Stimulated activated CD8-positive, alpha-beta memory T cell treated with anti-CD3 and anti-CD28 coated beads, Interleukin-12 subunit alpha, Interleukin-12 subunit beta, amount 100 ng/mL, for 24 hours (primary cell): ENCODE measurements around the gene ANGPTL7.
"Not testable (repeated sequence)": the region's sequence is repeated elsewhere in the genome, so short reads cannot be mapped to it uniquely, and the experiment has no call there.

ENCODE experiments used
- DNase-seq: peaks from one replicate; pipeline ENCODE4 v3.0.0-alpha.2; 2020; ENCODE audit errors: extremely low read depth

Gene ANGPTL7, protein sequence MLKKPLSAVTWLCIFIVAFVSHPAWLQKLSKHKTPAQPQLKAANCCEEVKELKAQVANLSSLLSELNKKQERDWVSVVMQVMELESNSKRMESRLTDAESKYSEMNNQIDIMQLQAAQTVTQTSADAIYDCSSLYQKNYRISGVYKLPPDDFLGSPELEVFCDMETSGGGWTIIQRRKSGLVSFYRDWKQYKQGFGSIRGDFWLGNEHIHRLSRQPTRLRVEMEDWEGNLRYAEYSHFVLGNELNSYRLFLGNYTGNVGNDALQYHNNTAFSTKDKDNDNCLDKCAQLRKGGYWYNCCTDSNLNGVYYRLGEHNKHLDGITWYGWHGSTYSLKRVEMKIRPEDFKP

DNA sequence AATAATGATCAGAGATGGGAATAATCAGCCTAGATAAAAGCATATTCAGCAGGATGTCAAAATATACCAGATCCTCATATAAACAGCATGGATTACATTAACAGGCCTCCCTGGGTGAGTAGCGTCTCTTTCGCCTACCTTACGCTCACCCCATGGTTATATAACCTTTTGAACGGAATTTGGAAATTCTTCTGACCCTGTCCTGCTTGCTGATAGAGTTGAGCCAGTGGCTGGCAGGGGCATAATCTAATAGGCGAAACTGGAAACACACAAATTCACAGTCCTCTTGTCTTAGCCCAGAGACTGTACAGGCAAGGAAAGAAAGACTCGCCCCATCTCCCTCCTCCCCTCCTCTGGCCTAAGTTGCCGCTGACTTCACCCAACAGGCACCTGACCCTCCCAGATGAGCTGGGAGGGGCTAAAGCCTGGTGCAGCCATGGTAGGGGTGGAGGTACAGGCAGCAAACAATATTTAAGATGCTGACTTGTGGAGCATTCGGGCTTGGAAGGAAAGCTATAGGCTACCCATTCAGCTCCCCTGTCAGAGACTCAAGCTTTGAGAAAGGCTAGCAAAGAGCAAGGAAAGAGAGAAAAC, at the start of gene ANGPTL7:
ANGPTL7 (plus strand) TSS at position 498 of the 594 bp plus-strand sequence. CDS start 225 bp downstream, outside the sequence.
- no peak for DNase-seq

DNA sequence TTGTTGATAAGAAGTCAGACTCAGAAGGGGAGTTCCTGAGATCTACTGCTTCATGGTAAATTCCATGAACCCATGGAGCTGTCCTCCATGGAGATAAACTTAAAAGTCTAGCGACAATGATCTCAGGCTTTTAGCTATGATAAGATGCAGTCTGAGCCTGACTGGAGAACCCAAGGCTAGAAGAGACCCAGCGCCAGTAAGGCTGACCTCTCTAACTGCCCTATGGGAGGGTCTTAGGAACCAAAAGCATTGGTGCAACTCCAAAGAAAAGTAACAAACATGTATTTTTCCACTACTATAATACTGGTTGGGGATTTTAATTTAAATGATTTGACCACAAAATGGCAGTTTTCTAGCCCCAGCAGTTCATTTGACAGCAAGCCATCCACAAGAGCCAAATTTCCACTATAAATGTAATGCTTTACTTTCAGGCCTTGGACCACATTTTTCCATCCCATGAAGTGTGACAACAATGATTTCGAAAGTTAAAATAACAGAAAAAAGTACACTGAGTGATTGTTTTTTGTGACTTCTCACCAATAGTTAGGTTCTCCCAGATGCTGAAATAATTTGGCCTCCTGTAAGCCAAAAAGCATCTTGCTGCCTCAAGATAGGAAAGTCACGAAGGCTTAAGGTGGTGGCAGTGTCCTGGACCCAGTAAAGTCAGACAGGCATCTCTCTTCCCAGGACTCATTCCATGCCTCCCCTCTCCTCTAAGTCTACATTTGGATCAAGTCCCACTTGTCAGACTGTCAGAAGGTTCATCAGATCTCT, 46.4 kb upstream of the ANGPTL7 start:
- no peak for DNase-seq

DNA sequence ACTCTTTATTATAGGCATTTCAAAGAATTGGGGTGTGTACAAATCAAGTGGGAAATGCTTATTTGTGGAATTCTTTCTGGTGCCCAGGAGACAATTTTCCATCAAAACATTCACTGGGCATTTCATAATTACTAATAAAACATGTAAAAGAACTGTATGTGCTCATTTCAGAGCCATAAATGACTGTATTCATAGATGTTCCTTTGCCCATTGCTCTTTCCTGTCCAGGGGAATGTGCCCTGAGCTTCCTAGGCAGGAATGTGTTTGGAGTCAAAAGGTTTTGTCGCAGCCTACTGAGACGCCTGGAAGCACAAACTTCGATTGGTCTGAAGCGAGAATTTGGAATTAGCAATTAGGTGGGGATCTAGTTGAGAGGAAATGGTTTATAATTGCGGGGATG, 45.8 kb upstream of the ANGPTL7 start:
- no peak for DNase-seq

DNA sequence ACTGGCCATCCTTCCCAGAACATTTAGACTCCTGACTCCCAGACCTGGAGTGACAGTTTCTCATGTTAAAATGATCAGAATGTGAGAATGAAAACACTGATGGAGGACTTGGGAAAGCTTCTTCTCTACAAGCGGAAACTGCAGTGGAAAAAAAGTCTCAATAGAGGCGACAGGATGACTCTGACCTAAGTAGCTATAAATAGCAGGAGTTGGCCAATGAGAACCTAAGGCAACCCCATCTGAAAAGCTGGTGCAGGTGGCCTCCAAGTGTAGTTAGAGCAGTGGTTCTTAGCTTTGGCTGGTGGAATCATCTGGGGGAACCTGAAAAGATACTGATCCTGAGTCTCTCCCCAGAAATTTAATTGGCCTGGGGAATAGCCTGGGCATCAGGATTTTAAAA, 45.2 kb upstream of the ANGPTL7 start:
- DNase-seq = no peak

DNA sequence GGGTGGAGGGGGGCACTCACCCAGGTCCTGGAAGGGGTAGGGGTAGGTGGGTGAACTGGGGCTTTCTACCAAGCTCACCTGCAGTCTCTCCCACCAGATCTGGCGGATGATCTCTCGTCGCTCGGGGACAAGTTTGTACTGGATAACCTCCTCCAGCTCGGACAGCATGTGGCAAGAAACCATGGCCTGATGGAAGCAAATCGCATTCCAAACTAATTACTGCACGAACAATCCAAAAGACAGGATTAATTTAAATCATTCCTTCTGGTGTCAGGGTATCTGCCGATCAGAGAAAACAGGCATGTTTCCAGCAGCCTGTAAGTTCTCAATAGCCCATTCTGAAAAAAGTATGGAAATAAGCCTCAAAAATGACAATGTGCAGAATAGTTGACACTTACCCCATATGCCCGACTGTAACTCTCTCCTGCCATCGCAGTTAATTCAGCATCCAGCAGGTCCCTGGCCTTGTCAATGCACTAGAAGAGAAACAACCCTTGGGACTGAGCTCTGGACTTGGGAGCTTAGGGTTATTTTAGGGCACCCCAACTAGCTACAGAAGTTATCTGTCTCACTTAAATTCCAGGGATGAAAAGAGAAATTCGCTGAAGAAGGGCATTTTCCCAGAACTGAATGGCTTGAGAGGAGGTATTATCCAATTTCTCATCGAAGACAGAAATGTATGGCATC, 44.4 kb upstream of the ANGPTL7 start:
- DNase-seq = no peak

DNA sequence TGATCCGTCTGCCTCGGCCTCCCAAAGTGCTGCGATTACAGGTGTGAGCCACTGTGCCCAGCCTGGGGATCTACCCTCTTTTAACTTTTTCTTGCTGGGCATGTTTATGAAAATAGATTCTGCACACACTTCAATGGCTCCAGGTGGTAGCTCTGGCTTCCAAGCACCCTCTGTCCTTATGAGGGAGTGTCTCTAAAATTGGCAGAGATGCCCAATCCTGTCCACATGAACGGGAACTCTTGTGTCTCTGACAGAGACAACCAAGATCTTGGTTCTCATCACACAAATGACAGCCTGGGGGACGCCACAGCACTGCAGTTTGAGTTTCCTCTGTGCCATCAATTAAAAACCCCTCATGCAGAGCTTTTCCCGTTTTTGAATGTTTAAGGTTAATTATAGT, 43.4 kb upstream of the ANGPTL7 start:
- DNase-seq = no peak

DNA sequence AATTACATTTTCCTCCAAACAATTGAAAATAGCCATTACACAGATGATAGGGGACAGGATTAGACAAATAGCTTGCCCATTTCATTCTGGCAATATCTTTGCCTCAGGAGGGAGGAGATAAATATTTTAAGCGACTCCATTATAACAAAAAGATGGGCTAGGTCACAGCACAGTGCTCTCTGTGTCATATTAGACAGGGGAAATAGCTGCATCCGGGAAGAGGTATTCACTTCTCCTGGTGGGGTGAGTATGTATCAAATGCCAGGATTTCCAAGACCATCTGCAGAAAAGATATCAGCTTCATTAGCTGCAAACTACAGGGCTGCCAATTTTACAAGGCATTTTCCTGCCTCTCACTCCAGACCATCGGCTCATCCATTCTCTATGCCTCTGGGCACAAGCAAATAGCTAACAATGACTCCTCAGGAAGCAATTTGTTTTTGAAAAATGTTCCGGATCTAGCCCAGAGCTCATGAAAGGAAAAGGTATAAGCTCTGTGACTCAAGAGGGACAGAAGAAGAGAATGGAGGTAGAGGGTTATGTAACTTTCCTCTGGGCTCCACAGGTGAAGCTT, 41.9 kb upstream of the ANGPTL7 start:
- DNase-seq = no peak

DNA sequence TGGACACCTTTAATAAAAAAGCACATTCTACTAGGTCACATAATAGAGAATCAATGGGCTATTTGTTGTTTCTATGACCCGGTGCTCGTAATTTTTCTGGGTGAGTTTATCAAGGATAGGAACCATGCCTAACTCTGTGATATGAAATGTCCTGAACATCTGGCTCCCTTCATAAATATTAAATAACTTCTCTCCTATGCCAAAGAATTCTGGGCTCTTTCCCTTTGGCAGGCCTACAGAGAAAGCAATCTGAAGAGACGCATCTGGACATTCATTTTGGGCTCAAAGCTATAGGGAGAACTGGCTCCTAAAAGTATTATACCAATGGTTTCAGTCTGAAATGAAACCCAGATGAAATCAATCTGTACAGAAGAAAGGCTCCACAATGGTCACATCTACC, 38.8 kb upstream of the ANGPTL7 start:
- DNase-seq = no peak

DNA sequence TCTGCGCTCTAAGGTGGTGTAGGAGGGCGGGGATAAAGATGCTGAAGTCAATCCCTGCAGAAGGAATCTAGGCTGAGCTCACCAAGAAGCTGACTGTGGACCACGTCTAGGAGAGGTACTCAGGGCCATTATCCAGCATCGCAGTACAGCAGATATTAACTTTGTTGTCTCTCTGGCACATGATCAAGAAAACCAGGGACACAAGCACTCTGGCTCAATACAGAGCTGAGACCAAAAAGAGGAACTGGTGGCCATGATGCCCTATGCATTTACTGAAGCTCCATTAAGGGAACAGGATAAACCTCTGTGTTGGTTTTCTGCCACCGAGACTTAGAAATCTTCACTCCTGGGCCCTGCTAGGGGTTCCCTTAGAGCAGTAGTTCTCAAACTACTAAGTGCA, 38.0 kb upstream of the ANGPTL7 start:
- DNase-seq = no peak

DNA sequence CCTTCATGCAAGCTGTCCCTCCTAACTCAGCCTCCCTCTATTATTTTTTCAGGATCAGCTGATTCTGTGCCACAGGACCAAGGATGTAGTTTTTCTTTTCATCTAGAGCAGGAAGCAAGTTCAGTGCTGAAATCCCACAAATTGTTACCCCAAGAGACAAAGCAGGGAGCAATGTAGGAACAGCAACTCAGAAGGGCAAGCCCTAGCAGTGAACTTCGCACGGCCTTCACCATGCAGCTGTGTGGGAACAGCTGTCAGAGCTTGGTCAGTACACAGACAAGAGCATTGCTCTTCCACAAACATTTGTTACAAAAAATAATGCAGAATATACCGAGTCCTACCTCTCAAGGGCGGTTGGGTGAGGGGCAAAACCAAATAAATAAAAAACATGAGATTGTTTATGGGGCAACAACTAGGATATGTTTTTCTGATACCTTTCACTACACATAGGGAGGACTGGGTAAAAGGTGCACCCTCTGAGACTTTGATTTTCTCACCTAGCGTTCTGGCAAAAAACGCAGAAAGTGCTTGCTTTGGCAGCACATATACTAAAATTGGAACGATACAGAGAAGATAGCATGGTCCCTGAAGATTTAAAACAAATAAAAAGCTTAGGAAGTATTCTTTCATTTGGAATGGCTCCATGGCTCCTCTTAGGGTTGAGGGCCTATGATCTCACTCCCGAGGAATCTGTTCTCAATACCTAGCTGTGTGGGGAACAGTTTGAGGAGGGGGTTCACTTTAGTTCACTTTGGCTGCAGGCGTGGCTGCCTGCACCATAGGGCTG, 37.1 kb upstream of the ANGPTL7 start:
- DNase-seq = no peak

DNA sequence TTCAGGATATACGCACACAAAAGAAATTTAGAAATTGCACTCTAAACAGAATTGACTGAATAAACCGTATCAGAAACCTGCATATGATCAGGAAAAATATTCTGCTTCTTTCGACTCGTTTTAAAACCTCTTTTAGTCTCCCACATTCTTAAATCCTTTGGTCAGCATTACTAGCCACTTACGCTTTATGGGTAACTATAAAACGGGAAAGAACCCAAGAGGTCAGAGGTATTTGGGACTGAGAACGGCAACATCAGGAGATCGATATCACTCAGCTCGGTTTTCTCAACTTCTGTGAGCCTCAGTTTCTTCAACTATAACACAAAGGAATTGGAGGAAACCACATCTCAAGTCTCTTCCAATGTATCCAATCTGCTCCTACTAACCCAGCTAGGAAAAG, 36.4 kb upstream of the ANGPTL7 start:
- no peak for DNase-seq

DNA sequence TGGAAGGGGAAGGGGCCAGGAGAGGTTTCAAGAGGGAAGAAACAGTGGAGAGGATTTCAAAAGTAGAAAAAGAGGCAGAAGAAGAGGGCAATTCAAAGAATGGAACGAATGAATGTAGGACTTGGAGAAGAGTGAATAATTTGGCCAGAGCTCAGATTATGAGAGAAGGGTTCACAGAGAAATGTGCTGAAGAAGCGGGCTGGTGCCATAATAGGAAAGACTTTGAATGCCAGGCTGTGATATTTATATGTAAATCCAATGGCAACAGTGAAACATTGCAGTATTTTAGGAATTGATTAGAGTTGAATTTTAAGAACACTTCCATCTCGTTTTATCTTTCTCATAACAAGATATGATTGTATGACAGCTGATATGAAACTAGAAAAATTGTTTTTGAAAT, 36.0 kb upstream of the ANGPTL7 start:
- DNase-seq = no peak

DNA sequence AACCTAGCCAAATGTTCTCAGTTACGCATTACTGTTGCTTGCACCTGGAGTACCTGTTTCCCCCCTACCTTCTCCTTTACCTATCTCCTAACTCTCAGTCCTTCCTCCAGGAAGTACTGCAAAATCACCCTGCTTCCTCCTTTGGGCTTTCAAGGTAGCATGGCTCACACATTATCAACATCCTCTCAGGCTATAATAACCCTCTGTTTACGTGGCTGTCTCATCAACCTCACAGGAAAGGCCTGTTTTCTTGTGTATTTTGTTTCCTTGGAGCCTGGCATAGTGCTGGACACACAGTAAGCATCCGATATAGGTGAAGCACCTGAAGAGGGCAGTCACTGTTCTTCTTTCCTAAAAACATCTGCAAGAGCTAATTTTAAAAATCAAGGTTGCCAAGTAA, 32.7 kb upstream of the ANGPTL7 start:
- no peak for DNase-seq

DNA sequence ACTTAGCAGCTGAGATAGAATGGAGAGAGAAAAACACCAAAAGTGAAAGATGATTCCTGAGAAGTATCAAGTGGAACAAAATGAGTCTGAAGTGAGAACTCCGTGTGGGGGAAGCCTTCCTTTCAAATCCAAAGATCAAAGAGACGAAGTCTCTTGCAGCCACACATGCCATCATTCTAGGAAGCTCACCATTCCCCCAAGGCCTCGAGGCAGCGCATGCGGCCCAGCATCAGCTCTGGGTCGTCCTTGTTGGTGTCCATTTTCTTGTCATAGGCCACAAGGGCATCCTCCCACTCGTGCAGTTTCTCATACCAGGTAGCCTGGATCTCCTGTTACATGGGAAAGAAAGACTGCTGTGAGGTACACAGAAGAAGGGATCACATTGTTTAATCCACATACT, 32.2 kb upstream of the ANGPTL7 start:
- no peak for DNase-seq

DNA sequence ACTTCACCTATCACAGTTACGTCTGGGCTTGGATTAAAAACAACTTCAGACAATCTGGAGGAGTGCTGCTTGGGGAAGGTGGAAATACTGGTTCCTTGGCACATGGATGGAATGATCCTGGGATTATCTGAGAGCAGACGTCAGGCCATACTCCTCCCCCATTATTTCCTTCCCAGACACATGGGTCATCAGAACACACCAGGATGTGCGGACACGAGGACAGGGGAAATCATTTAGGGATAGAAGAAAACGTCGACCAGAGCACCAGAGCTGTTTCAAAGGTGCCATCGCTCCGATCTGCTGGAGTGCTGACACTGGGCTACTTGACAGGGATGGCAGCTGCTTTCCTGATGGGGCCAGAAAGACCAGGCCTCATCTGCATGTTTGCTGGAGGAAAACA, 31.8 kb upstream of the ANGPTL7 start:
- no peak for DNase-seq

DNA sequence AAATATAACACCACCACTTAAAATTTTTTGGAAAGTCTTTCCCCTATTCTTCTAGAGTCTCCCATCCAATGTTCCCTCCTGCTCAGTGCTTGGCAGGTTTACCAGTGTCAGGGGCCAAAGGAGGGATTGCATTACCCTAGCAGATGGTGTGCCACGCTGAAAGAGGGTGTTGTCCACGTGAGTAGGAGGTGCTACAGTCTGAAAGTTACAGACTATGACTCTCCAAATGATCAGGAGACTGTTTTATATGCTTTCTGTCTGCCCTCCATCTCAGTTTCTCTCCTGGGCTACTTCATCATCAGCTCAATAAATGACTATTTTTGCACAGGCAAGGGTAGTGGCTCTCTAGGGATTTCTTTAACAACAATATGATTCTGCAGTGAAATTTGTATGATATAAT, 31.3 kb upstream of the ANGPTL7 start:
- DNase-seq = no peak

DNA sequence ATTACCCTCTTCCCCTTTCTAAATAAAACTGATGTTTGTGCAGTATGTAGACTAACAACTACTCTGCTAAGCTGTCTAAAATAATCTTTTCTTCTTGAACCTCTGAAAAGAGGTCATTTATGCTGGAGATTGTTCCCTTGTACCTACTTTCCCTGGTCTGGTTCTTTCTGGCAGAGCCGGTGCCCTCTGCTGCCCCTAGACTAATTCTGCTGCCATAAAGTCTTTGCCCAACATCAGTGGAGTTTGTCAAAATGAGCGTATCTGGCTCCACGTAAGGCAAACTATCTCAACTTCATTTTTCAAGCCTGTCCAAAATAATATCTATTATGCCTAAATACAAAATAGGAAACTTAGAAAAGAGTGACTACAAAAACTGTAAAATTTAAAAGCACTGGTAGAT, 30.9 kb upstream of the ANGPTL7 start:
- no peak for DNase-seq

DNA sequence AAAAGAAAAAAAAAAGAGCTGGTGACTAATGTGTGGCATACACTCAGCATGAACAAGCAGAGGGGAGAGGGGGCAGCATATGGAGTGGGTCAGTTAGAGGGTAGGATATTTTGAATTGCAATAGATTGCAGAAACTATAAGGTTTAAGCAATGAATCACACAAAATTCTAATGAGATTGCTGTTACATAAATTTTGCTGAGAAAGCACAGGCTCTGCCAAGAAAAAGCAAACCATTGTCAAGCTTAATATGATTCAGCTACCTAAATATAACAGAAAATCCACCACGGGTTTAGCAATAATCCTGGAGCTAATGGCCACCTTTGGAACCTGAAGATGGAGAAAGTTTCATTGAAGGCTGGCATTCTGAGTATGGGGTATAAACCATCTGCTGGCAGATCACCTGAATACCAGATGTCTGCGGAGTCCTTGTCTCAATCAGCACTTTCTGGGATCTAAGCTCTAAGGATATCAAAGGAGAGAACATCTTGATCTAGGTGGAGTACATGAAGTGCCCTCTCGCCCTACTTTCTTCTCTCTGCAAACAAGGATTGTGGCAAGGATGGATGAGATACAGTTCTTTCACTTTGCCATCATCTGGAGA, 30.3 kb upstream of the ANGPTL7 start:
- no peak for DNase-seq

DNA sequence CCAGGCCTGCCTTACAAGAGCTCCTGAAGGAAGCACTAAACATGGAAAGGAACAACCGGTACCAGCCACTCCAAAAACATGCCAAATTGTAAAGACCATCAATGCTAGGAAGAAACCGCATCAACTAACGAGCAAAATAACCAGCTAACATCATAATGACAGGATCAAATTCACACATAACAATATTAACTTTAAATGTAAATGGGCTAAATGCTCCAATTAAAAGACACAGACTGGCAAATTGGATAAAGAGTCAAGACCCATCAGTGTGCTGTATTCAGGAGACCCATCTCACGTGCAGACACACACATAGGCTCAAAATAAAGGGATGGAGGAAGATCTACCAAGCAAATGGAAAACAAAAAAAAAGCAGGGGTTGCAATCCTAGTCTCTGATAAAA, 26.4 kb upstream of the ANGPTL7 start:
- not testable (repeated sequence) for DNase-seq

DNA sequence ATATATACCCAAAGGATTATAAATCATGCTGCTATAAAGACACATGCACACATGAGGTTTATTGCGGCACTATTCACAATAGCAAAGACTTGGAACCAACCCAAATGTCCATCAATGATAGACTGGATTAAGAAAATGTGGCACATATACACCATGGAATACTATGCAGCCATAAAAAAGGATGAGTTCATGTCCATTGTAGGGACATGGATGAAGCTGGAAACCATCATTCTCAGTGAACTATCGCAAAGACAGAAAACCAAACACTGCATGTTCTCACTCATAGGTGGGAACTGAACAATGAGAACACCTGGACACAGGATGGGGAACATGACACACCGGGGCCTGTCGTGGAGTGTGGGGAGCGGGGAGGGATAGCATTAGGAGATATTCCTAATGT, 22.4 kb upstream of the ANGPTL7 start:
- DNase-seq = not testable (repeated sequence)

DNA sequence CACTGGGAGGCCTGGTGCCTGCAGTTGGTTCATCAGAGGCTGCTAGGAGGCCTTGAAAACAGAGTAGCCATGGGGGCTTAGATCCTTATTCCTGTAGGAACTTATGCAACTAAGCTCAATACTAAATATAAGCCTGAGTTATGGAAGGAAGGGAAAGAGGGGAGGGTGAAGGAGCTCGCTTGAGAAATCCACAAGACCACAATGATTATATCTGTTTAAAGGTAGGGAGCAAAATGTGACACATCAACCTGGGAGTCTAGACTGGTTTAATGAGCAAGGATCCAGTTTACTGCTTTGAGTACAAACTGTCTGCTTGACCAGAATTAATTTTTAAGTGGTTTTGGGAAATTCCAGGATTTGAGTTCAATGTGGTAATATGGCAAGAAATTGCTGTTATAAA, 20.4 kb upstream of the ANGPTL7 start:
- DNase-seq = no peak
